Measurements from ENCODE around the gene HECTD4. TPM values are rescaled to one million over a fixed set of nuclear protein-coding genes. Genes with fewer than 3 reads are reported as not detected.

HECTD4 gene
- total RNA-seq, 2 experiments from 2014 or later = 34.5 to 62.4 TPM

- Histone ChIP-seq H3K4me2 (ENCODE audit: low read length) (no peak overlapping the region), H3K36me3 (ENCODE audit: insufficient read depth, low read length) (peaks cover 54% of the 10 kb centered on the region), H2AFZ (ENCODE audit: low read length) (no peak overlapping the region), H3K79me2 (ENCODE audit: insufficient read depth, low read depth, low read length) (peaks cover 73% of the 10 kb centered on the region), H3K4me1 (ENCODE audit: insufficient read depth, low read length, poor library complexity, severe bottlenecking) (no peaks in the 10 kb centered on the region), H3K9me3 (ENCODE audit: low read length) (no peaks in the 10 kb centered on the region), H3K4me3 (ENCODE audit: low read depth, low read length, poor library complexity, severe bottlenecking) (no peak overlapping the region), H3K27ac (ENCODE audit: low read depth, low read length, poor library complexity, severe bottlenecking) (no peak overlapping the region), H3K9me2 (ENCODE audit: insufficient read depth, low read length) (no peaks in the 10 kb centered on the region), H4K20me1 (ENCODE audit: insufficient read depth, low read length) (no peaks in the 10 kb centered on the region)
- TF ChIP-seq EZH2phosphoT487 (IDR thresholded peaks at IDR 0.05; ENCODE audit: borderline replicate concordance, low read depth, low read length) = no peak
- TF ChIP-seq, protein P1, sequence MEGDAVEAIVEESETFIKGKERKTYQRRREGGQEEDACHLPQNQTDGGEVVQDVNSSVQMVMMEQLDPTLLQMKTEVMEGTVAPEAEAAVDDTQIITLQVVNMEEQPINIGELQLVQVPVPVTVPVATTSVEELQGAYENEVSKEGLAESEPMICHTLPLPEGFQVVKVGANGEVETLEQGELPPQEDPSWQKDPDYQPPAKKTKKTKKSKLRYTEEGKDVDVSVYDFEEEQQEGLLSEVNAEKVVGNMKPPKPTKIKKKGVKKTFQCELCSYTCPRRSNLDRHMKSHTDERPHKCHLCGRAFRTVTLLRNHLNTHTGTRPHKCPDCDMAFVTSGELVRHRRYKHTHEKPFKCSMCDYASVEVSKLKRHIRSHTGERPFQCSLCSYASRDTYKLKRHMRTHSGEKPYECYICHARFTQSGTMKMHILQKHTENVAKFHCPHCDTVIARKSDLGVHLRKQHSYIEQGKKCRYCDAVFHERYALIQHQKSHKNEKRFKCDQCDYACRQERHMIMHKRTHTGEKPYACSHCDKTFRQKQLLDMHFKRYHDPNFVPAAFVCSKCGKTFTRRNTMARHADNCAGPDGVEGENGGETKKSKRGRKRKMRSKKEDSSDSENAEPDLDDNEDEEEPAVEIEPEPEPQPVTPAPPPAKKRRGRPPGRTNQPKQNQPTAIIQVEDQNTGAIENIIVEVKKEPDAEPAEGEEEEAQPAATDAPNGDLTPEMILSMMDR (conservative IDR thresholded peaks at IDR 0.05; ENCODE audit: low read length) = no peak
- intact Hi-C loops (cut with micrococcal nuclease; ENCODE audit: unreplicated experiment) = no loop called here
- no peak for DNase-seq (ENCODE audit: low spot score)
- ChIA-PET POLR2A (no interaction called here), CTCF (ENCODE audit: unreplicated experiment) (no interaction called here)
- BruUV-seq (replicated peaks) = no TSS peak
These were observed 48.7 kb upstream of the HECTD4 start for GRCh38 chr12:112430929-112431328.

GRCh38 chr12:112427760-112428159 is 45.5 kb upstream of the HECTD4 start:
- H2AFZ ChIP-seq (ENCODE audit: low read length) = no peak overlapping the region
- no peak for DNase-seq (ENCODE audit: low spot score)
- H3K4me1 ChIP-seq (ENCODE audit: insufficient read depth, low read length, poor library complexity, severe bottlenecking) = no peaks in the 10 kb centered on the region
- CTCF ChIA-PET (ENCODE audit: unreplicated experiment) = interaction anchor here (0.6 kb wide), 1 partner anchor 88 kb away, joined by 5 read pairs; no protein-coding TSS in a partner anchor
- H3K27ac ChIP-seq (ENCODE audit: low read depth, low read length, poor library complexity, severe bottlenecking) = no peak overlapping the region
- intact Hi-C loops (cut with micrococcal nuclease; ENCODE audit: unreplicated experiment) = no loop called here
- H3K9me2 ChIP-seq (ENCODE audit: insufficient read depth, low read length) = no peaks in the 10 kb centered on the region
- no peaks in the 10 kb centered on the region for H3K9me3 ChIP-seq (ENCODE audit: low read length)
- H3K36me3 ChIP-seq (ENCODE audit: insufficient read depth, low read length) = peaks cover 53% of the 10 kb centered on the region
- H3K79me2 ChIP-seq (ENCODE audit: insufficient read depth, low read depth, low read length) = peaks cover 81% of the 10 kb centered on the region
- H3K4me3 ChIP-seq (ENCODE audit: low read depth, low read length, poor library complexity, severe bottlenecking) = no peak overlapping the region
- peaks cover 6% of the 10 kb centered on the region; the same call in 1 of the 2 replicates for H4K20me1 ChIP-seq (ENCODE audit: insufficient read depth, low read length)
- no TSS peak for BruUV-seq (replicated peaks)
- POLR2A ChIA-PET = no interaction called here
- no peak overlapping the region for H3K4me2 ChIP-seq (ENCODE audit: low read length)
- TF ChIP-seq EZH2phosphoT487 (IDR thresholded peaks at IDR 0.05; ENCODE audit: borderline replicate concordance, low read depth, low read length) = no peak
- TF ChIP-seq, protein P1 (conservative IDR thresholded peaks at IDR 0.05; ENCODE audit: low read length) = no peak

DNA sequence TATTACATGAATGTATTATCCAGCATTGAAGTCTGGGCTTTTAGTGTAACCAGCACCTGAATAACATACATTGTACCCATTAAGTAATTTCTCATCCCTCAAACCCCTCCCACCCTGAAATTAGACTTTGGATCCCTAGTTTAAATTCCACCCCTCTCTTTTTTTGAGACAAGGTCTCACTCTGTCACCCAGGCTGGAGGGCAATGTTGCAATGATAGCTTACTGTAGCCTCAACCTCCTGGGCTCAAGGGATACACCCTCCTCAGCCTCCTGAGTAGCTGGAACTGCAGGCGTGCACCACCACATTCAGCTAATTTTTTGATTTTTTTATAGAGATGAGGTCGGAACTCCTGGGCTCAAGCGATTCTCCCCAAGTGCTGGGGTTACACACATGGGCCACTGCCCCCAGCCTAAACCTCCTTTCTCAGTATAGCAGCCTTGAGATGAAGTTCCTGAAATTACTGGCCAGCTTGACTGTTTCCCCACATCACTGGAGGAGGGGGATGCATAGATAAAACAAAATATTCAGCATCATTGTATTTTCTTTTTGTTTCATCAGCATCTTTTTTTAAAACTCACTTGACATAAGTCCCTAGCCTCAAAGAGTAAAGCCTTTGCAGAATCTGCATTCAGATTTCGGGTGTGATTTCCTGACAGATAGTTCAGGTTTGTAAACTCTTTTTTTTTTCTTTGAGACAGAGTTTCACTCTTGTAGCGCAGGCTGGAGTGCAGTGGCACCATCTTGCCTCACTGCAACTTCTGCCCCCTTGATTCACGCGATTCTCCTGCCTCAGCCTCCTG is 43.6 kb upstream of the HECTD4 start:
- intact Hi-C loops (cut with micrococcal nuclease; ENCODE audit: unreplicated experiment) = no loop called here

More for the DNA sequence above, 43.6 kb upstream of the HECTD4 start:
- Histone ChIP-seq H3K9me3 (ENCODE audit: low read length) (no peaks in the 10 kb centered on the region), H2AFZ (ENCODE audit: low read length) (no peak overlapping the region), H4K20me1 (ENCODE audit: insufficient read depth, low read length) (peaks cover 9% of the 10 kb centered on the region; the same call in 1 of the 2 replicates), H3K27ac (ENCODE audit: low read depth, low read length, poor library complexity, severe bottlenecking) (no peak overlapping the region), H3K4me2 (ENCODE audit: low read length) (no peak overlapping the region), H3K9me2 (ENCODE audit: insufficient read depth, low read length) (no peaks in the 10 kb centered on the region), H3K79me2 (ENCODE audit: insufficient read depth, low read depth, low read length) (peaks cover 92% of the 10 kb centered on the region), H3K4me1 (ENCODE audit: insufficient read depth, low read length, poor library complexity, severe bottlenecking) (peaks cover 4% of the 10 kb centered on the region), H3K4me3 (ENCODE audit: low read depth, low read length, poor library complexity, severe bottlenecking) (no peak overlapping the region), H3K36me3 (ENCODE audit: insufficient read depth, low read length) (peaks cover 56% of the 10 kb centered on the region)
- DNase-seq (ENCODE audit: low spot score) = no peak
- CTCF ChIA-PET (ENCODE audit: unreplicated experiment) = interaction anchor here (0.6 kb wide), 1 partner anchor 552 kb away, joined by 4 read pairs; no protein-coding TSS in a partner anchor
- POLR2A ChIA-PET = no interaction called here
- no peak for TF ChIP-seq EZH2phosphoT487 (IDR thresholded peaks at IDR 0.05; ENCODE audit: borderline replicate concordance, low read depth, low read length)
- TF ChIP-seq, protein P1 (conservative IDR thresholded peaks at IDR 0.05; ENCODE audit: low read length) = no peak
- no TSS peak for BruUV-seq (replicated peaks)
